GM21360 (cell line): ENCODE data around the gene SRRM2.

ENCODE experiments used
- ATAC-seq: cut with Tn5 transposase; IDR thresholded peaks from one replicate; pipeline ENCODE4 v1.9.1; 2021; ENCODE audit warnings: mild to moderate bottlenecking, moderate library complexity; ENCODE audit not compliant: unreplicated experiment

The SRRM2 gene

GRCh38 chr16:2737895-2738418, 14.5 kb upstream of the SRRM2 start:
- no peak for ATAC-seq

DNA sequence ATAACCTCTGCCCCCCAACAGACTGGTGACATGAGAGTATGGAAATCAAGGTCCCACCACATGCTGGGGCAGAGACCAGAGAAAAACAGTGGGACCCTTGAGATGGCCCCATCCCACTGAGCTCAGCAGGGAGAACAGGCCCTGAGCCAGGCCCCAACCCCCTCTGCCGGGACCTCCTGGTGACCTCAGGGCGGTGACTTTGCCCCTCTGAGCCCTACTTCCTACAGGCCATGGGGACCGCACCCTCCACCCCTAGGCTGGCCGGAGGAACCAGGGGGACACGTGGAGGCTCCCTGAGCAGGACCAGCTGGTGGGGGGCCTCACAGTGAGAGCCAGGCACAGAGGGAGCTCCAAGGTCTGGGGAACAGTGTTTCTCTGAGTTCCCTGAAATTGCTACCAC, 13.8 kb upstream of the SRRM2 start:
- no peak for ATAC-seq

DNA sequence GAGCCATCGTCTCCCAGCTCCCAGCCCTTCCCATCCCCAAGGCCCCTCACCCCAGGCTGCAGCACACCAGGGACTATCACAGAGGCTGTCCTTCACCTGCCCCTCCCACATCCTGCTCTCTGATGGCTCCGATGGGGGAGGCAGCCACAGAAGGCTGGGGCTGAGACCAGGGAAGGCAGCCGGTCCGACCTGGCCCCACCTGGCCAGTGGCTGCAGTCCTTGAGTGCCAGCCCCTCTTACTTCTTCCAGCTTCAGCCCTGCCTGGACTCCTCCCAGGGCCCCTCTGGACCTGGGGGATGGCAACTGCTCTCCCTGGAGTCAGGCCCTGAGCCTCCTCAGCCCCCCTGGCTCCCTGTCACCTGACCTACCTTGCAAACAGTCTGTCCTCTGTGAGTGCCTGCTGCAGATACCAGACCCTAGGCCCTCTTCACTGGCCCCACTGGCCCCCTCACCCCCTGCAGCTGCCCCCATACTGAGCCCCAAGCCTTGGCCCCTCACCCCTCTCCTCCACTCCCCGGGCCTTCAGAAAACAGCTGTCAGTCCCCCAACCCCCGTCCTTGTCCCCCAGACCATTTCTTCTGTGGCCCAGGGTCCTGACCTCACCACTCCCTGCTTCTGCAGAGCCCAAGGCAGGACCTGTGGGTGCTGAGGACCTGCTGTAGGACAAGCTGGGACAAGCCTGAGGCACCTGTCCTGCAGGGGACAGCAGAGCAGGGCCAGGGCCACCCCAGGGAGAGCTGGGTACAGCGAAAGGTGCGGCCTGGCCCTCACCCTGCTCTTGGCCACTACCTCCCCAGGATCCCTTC, 12.6 kb upstream of the SRRM2 start:
- ATAC-seq, result no peak

DNA sequence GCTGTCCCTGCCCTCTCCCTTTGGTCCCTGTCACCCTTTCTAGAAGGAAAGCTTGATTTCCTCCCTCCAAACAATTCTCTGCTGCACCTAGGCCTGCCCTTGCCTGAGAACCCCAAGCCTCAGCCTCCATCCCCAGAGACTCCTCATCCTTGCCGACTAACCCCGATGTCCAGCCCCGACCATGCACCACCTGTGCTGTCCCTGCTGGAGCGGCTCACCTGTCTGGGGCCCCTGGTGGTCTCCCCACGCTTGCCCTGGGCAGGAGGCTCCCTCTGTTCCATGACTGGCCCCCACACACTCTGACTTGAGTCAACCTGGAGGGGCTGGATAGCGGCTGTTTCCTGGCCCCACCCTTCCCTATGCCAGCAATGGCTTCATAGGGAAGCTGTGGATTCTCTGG, 12.0 kb upstream of the SRRM2 start:
- ATAC-seq, result no peak

DNA sequence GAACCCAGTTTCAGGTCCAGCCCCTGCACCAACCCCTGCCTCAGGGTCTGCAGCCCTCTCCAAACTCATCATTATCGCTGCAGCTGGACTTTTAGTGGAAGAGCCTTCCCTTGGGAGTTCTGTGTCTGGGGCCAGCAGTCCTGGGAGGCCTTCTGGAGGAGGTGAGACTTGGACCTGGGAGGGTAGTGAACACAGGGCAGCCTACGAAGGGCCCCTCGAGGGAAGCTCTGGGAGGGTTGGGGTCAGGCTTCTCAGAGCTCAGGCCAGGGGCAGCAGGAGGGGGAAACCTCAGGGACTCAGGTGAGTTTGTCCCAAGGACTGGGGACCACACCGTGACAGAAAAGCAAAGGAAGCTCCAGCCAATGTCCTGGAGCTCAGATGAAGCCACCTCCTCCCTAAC, 11.3 kb upstream of the SRRM2 start:
- no peak for ATAC-seq

DNA sequence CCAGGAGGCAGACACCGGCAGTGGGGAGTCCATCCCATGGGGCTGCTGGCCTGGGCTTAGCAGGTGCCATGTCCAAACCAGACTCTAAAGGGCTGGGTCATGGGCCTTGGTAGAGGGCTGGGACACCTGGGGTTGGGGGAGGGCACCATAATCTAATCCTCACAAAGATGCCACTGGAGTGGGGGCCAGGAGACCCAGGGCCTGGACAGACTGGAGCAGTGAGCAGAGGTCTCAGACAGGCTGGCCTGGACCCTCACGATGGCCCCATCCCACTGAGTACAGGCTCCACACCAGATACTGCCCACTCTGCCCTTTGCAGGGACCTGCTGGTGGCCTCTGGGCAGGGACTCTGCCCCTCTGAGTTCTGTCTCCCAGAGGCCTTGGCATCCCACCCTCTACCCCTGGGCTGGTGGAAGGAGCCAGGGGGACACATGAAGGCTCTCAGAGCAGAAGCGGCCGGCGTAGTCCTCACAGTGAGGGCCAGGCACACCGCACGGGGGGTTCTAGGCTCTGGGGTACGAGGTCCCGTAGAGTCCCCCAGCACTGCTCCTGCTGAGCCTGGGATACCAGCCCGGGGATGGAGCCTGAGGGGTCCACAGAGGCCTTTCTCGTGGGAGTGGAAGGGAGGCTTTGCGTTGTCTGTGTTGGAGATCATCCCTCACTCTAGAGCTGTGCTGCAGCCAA, 10.0 kb upstream of the SRRM2 start:
- ATAC-seq, result no peak

DNA sequence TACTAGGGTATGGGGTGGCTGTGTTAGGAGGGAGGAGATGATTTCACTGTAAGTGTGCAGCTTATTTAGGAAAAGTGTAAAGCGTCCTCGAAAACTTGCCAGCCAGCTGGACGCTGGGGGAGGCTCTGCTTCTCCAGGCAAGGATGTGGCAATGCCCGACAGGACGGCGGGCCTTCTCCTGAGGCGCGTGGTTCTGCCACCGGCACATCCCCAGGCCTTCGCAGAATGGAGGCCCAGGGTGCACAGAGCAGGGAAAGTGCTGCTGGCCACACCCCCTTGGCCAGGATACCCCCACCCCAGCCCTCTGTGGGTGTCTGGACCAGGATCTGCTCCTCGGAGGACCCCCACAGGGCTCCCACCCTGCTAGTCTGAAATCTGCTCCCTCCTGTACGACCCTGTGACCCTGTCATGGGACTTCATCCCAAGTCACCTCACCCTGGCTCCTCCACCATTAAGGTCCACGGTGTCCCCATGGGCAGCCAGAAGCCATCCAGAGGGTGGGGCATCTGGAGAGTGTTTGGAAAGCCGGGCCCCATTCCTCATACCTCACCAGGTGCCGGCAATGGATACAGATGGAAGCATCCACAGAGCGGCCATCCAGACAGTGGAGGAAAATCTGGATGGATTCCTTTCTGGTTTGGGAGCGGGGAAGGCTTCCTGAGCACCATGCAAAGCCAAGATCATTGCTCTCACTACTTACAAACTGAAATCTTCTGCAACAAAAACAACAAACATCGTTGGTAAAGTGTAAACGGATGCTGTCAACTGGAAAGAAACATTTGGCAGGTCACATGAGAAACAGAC, 9.2 kb upstream of the SRRM2 start:
- no peak for ATAC-seq

- no peak for ATAC-seq
Measured at GRCh38 chr16:2744711-2745110, 7.7 kb upstream of the SRRM2 start.

- ATAC-seq, result no peak
Measured at GRCh38 chr16:2745116-2745890, 7.1 kb upstream of the SRRM2 start.

DNA sequence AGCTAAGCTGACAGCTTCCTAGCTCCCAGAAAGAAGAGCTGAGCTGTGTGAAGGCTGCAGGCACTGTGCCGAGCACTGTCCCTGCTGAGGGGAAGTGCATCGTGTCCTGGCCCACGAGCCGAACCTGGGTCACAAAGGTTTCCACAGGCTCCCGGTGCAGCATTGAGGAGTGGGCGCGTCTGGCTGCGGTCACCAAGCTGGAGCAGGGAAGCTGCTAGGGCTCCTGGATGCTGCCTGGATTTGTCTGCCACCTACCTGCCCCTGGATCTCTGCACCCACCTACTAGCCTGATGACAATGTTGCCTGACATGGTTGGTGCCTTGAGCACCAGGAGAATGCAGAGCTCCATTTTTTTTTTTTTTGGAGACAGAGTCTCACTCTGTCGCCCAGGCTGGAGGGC, 6.5 kb upstream of the SRRM2 start:
- no peak for ATAC-seq

DNA sequence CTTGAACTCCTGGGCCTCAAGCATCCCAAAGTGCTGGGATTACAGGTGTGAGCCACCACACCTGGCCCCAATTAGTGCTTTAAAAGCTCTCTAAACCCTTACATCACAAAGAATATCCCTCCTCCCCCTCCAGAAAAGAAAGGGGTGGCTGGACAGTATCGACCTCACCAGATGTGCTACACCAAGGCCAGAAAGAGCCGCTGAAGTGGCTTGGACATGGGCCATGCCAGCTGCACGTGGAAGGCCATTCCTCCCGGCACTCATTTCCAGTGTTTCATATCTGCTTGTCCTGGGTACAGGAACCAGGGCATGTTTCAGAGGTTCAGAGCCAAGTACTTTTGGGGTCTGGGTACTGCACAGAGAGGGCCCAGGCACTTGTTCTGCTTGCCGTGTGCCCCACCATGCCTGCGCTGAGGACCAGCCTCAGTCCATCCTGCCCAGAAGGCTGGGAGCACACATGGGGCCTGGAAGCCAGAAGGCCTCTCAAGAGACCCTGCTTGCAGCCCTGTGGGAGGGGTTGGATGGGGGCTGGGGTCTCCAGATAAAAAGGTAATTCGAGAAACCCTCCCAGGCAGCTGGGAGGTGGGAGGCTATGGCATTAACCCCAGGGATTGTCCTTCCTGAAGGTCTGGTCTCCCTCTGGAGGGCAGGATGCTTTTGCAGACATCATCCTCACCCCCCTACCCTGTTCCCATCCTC, 3.5 kb upstream of the SRRM2 start:
- ATAC-seq, result no peak

DNA sequence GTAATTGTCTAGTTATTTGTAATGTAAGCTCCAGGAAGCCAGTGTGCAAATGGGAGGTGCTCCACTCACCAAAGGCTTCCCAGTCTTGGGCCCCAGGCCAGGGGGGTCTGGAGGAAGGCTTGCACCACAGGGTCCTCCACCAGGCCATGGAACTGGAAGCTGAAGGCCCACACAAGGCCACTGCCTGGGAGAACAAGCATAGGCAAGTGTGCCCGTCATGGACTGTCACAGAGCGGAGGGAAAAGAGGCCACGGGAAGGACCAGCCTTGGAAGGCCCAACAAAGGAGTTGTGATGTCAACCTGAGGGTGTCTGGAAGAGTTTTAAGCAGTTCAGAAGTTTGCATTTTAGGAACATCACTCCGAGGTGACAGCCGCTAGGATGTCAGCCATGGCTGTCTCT, 3.0 kb upstream of the SRRM2 start:
- ATAC-seq, result no peak

DNA sequence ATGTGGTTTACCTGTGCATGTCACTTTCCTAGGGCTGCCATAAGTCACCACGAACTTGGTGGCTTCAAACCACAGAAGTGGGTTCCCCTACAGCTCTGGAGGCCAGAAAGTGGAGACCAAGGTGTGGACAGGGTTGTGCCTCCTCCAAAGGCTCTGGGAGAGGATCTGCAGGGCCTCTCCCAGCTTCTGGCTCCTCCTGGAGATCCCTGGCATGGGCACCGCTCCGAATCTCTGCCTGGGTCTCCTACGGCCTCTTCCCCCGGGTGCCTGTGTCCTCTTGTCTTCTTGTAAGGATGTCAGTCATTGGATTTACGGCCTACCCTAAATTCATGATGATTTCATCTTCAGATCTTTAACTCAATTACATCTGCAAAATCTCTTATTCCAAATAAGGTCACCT, 2.5 kb upstream of the SRRM2 start:
- ATAC-seq, result no peak

DNA sequence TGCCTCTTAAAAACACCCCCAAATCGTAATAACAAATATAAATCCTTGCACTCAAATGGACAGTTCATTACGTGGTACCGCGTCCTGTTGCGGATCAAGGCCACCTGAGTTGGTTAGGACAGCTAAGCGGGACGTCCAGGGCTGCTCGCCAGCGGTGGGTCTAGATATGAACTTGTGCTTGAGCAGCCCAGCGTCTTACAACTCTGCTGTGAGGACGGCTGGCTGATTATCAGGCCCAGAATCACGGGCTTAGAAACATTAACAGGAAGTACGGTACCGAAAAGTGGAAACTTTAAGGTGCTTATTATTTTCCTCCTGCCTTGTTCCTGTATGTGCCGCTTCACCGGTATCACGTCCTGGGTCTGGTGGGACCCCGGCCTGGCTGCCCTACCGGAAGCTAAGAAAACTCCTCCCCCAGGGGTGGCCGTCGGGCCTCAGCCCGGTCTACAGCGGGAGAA, 832 bp upstream of the SRRM2 start:
- ATAC-seq, result no peak

GRCh38 chr16:2752850-2753732, 653 bp downstream of the SRRM2 start:
- ATAC-seq, result peak; percentile 39

- no peak for ATAC-seq
Measured at GRCh38 chr16:2753733-2754020, 1.2 kb downstream of the SRRM2 start.

DNA sequence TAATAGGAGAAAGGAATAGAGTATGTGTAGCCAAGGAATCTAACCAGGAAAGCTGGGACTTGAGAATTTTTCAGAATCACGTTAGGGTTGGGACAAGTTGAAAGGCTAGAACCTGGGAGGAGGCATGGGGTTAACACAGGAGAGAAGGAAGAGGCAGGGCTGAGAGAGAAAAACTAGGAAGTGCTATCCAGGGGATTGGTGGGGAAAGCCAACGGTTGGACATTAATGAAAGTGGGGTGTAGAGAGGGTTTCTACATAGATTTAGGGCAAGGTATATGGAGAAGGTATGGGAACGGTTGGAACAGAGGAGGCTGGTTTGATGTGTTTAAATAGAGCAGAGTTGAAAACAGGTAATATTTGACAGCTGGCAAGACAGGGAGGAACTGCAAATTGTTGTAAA, 2.7 kb downstream of the SRRM2 start:
- no peak for ATAC-seq

- no peak for ATAC-seq
Measured at GRCh38 chr16:2756288-2757015, 4.0 kb downstream of the SRRM2 start.

DNA sequence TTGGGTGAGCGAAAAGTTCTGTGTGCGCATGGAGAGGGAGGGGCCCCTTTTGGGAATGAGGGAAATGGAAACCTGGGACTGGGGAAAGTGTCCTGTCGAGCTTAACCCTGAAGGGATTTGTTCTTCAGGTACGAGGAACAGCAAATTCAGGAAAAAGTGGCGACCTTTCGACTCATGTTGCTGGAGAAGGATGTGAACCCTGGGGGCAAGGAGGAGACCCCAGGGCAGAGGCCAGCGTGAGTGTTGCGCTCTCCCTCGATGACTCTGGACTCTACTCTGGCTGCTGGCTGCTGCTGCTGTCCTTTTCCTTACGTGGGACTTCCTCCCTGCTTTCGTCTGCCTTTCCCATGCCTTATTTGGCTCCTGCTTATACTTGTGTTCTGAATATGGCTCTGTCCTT, 4.9 kb downstream of the SRRM2 start:
- ATAC-seq, result no peak
